NK-92 treated with Interleukin-12 subunit alpha and Interleukin-12 subunit beta, amount 100 ng/mL, for 24 hours (cell line): ENCODE results near the gene ILDR1.

ENCODE experiments used
- DNase-seq: peaks from one replicate; lab custom pipeline; 2025; lab: John Stamatoyannopoulos, UW

The ILDR1 gene

GRCh38 chr3:121992601-121993560 lies 29.2 kb downstream of the ILDR1 start:
- no peak for DNase-seq

- no peak for DNase-seq
Measured at GRCh38 chr3:121989943-121990342, 32.1 kb downstream of the ILDR1 start.

- DNase-seq, result no peak
Measured at GRCh38 chr3:121988146-121988545, 33.9 kb downstream of the ILDR1 start.

- DNase-seq, result no peak
Measured at GRCh38 chr3:121985846-121986245, 36.2 kb downstream of the ILDR1 start.

- no peak for DNase-seq
Measured at GRCh38 chr3:121981473-121981872, 40.6 kb downstream of the ILDR1 start.

- no peak for DNase-seq
Measured at GRCh38 chr3:121980450-121980796, 41.6 kb downstream of the ILDR1 start.

- no peak for DNase-seq
Measured at GRCh38 chr3:121979734-121980449, 42.2 kb downstream of the ILDR1 start.

GRCh38 chr3:121979246-121979645 lies 42.8 kb downstream of the ILDR1 start:
- DNase-seq, result no peak

GRCh38 chr3:121976727-121977126 lies 45.3 kb downstream of the ILDR1 start:
- no peak for DNase-seq

- DNase-seq, result no peak
Measured at GRCh38 chr3:121975702-121976302, 46.2 kb downstream of the ILDR1 start.

- no peak for DNase-seq
Measured at GRCh38 chr3:121974601-121975111, 47.4 kb downstream of the ILDR1 start.

- no peak for DNase-seq
Measured at GRCh38 chr3:121970047-121970446, 52.0 kb downstream of the ILDR1 start.

- DNase-seq, result no peak
Measured at GRCh38 chr3:121969631-121970030, 52.4 kb downstream of the ILDR1 start.

GRCh38 chr3:121963608-121964007 lies 58.4 kb downstream of the ILDR1 start:
- DNase-seq, result no peak

- no peak for DNase-seq
Measured at GRCh38 chr3:121962443-121962842, 59.6 kb downstream of the ILDR1 start.

- no peak for DNase-seq
Measured at GRCh38 chr3:121961283-121961682, 60.8 kb downstream of the ILDR1 start.

- no peak for DNase-seq
Measured at GRCh38 chr3:121958801-121959200, 63.2 kb downstream of the ILDR1 start.

GRCh38 chr3:121957674-121958415 lies 64.2 kb downstream of the ILDR1 start:
- no peak for DNase-seq

GRCh38 chr3:121956363-121956762 lies 65.7 kb downstream of the ILDR1 start:
- DNase-seq, result no peak

GRCh38 chr3:121951291-121951919 lies 70.6 kb downstream of the ILDR1 start:
- DNase-seq, result no peak

GRCh38 chr3:121948641-121949040 lies 73.4 kb downstream of the ILDR1 start:
- DNase-seq, result no peak
